Measurements from ENCODE around the gene EMSY.

EMSY gene

DNA sequence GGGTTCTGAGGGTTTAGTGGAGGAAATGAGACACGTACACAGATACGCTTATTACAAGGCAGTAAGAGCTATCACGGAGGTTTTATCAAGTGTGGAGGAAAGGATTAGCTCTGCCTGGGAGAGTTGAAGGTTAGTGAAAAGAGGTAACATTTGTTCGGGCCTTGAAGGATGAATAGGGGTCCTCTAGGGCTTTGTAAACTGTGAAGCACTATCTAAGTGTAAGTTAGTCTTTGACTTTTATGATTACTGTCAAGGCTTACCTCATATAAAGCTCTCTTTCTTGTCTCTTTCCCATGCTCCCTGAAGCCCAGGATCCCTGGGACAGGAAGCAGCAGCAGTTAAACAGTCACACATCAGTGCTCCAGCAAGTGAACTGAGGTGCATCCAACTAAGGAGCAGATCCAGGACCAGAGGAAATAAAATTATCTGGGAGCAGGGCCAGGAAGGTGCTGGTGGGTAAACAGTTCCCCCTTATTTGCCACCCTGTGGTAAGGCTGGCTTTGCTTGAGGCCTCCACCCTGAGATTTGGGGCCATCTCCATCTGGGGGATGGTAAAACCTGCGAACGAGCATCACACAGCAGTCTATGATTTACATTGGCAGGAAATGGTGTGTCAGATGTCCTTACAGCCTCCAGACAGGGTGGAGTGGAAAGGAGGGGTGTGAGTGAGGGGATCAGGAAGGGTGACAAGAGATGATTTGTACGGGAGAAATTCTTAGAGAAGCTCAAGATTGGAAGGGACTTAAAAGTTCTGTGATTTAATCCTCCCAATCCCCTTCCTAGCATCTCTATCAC is 36.5 kb upstream of the EMSY start:
- DNase-seq (ENCODE audit: low read depth, low spot score), result no peak
- H3K4me3 ChIP-seq (ENCODE audit: low read depth, low read length), result no peak overlapping the region
- in situ Hi-C loops (cut with HindIII; ENCODE audit: low sequenced_read_pairs), result no loop called here
- no peak for TF ChIP-seq CTCF (IDR thresholded peaks at IDR 0.05; ENCODE audit: low read depth, low read length)

DNA sequence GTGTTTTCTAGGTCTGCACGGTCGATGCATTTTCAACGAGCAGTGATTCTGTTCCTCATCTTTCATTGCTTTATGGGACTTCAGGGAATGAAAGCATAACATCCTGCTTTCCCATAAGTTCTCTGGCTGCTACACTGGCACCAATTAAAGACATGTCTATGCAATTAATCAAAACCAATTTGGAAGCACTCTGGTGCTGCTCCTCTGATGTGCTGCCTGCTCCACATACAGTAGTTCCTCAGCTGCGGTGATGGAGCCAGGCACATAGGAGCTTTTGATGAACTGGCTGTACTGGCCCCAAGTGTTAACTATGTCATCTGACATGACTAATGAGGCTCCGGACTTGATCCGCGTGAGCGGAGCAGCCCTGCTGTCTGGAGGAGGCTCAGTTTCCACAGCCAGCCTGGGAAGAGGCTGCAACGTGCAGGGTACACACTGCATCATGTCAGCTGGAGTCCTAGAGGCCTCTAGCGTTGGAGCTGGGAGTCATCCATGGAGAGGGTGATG is 33.9 kb upstream of the EMSY start:
- no peak for DNase-seq (ENCODE audit: low read depth, low spot score)
- in situ Hi-C loops (cut with HindIII; ENCODE audit: low sequenced_read_pairs), result no loop called here
- TF ChIP-seq CTCF (IDR thresholded peaks at IDR 0.05; ENCODE audit: low read depth, low read length), result no peak
- no peak overlapping the region for H3K4me3 ChIP-seq (ENCODE audit: low read depth, low read length)

- in situ Hi-C loops (cut with HindIII; ENCODE audit: low sequenced_read_pairs), result no loop called here
- TF ChIP-seq CTCF (IDR thresholded peaks at IDR 0.05; ENCODE audit: low read depth, low read length), result no peak
- H3K4me3 ChIP-seq (ENCODE audit: low read depth, low read length), result no peak overlapping the region
- DNase-seq (ENCODE audit: low read depth, low spot score), result no peak
Observed at GRCh38 chr11:76415073-76415472, 29.7 kb upstream of the EMSY start.

- no peak overlapping the region for H3K4me3 ChIP-seq (ENCODE audit: low read depth, low read length)
- no peak for DNase-seq (ENCODE audit: low read depth, low spot score)
- peak; percentile 26 for TF ChIP-seq CTCF (IDR thresholded peaks at IDR 0.05; ENCODE audit: low read depth, low read length)
- in situ Hi-C loops (cut with HindIII; ENCODE audit: low sequenced_read_pairs), result no loop called here
Observed at GRCh38 chr11:76419896-76420295, 24.9 kb upstream of the EMSY start.

GRCh38 chr11:76424379-76424778 is 20.4 kb upstream of the EMSY start:
- DNase-seq (ENCODE audit: low read depth, low spot score), result no peak
- H3K4me3 ChIP-seq (ENCODE audit: low read depth, low read length), result no peak overlapping the region
- TF ChIP-seq CTCF (IDR thresholded peaks at IDR 0.05; ENCODE audit: low read depth, low read length), result no peak
- in situ Hi-C loops (cut with HindIII; ENCODE audit: low sequenced_read_pairs), result no loop called here

GRCh38 chr11:76424891-76425290 is 19.9 kb upstream of the EMSY start:
- no peak for DNase-seq (ENCODE audit: low read depth, low spot score)
- in situ Hi-C loops (cut with HindIII; ENCODE audit: low sequenced_read_pairs), result no loop called here
- no peak for TF ChIP-seq CTCF (IDR thresholded peaks at IDR 0.05; ENCODE audit: low read depth, low read length)
- no peak overlapping the region for H3K4me3 ChIP-seq (ENCODE audit: low read depth, low read length)
